Activated CD4-positive, alpha-beta T cell treated with anti-CD3 and anti-CD28 coated beads, Interleukin-2, amount 10 ng/mL, durations not matched to agents 7 days and 5 days (primary cell): Measurements from ENCODE around the gene IFI27. TPM values are rescaled to one million over a fixed set of nuclear protein-coding genes. Genes with fewer than 3 reads are reported as not detected.
A peak's percentile ranks its signal among the peaks of the same experiment; 100 is the strongest.
"Not testable (repeated sequence)": the region's sequence is repeated elsewhere in the genome, so short reads cannot be mapped to it uniquely, and the experiment has no call there.

Experiments used
- CTCF ChIA-PET: fragments of 350-600 bp; sonication (Branson Sonifier 250); formaldehyde crosslinking; loops from one replicate; lab custom pipeline; 2021; ENCODE audit warnings: antibody characterized with exemption; lab: Charles Lee
- POLR2A ChIA-PET: fragments of 350-600 bp; sonication (Branson Sonifier 250); formaldehyde crosslinking; loops from one replicate; lab custom pipeline; 2021; ENCODE audit warnings: antibody characterized with exemption; lab: Charles Lee
- DNase-seq: peaks from one replicate; pipeline ENCODE4 v3.0.0-alpha.2; 2020
- H3K27ac Mint-ChIP-seq: one replicate; pipeline ENCODE4 v1.8.0; 2021; ENCODE audit warnings: mild to moderate bottlenecking, moderate library complexity, mixed read lengths
- H3K27me3 Mint-ChIP-seq: one replicate; pipeline ENCODE4 v1.8.0; 2021; ENCODE audit warnings: mixed read lengths
- H3K36me3 Mint-ChIP-seq: one replicate; pipeline ENCODE4 v1.8.0; 2021; ENCODE audit warnings: low read depth, mixed read lengths
- H3K4me1 Mint-ChIP-seq: one replicate; pipeline ENCODE4 v1.8.0; 2021; ENCODE audit warnings: mixed read lengths
- H3K4me3 Mint-ChIP-seq: one replicate; pipeline ENCODE4 v1.8.0; 2021; ENCODE audit warnings: mild to moderate bottlenecking, moderate library complexity, mixed read lengths
- H3K9me3 Mint-ChIP-seq: one replicate; pipeline ENCODE4 v1.8.0; 2021; ENCODE audit warnings: mixed read lengths
- total RNA-seq, 2 experiments: library from RNA; stranded (reverse); gene quantifications; one replicate each; pipeline ENCODE4 v1.2.3, GENCODE V29; 2021

IFI27 gene
- total RNA-seq, 2 experiments from 2014 or later = 158 to 193 TPM

GRCh38 chr14:94145902-94146527 is 35.5 kb downstream of the IFI27 start:
- Mint-ChIP-seq H3K9me3 (peaks cover 3% of the 10 kb centered on the region), H3K4me3 (no peak overlapping the region), H3K27ac (no peak overlapping the region), H3K36me3 (no peaks in the 10 kb centered on the region), H3K4me1 (peaks cover 23% of the 10 kb centered on the region), H3K27me3 (peaks cover 29% of the 10 kb centered on the region)
- POLR2A ChIA-PET = interaction anchor here (0.6 kb wide), 1 partner anchor 9 kb away, joined by 3 read pairs; no protein-coding TSS in a partner anchor
- CTCF ChIA-PET = interaction anchor here (1.4 to 2.0 kb wide), 2 partner anchors 10 to 20 kb away, joined by 3 to 5 read pairs; no protein-coding TSS in a partner anchor
- DNase-seq = no peak

- H3K36me3 Mint-ChIP-seq = no peaks in the 10 kb centered on the region
Observed at GRCh38 chr14:94152676-94153075, 42.1 kb downstream of the IFI27 start.

GRCh38 chr14:94153750-94154342 is 43.3 kb downstream of the IFI27 start:
- POLR2A ChIA-PET = no interaction called here
- no peak overlapping the region for H3K4me3 Mint-ChIP-seq
- CTCF ChIA-PET = interaction anchor here (0.7 to 1.4 kb wide), 2 partner anchors 8 to 17 kb away, joined by 3 read pairs; no protein-coding TSS in a partner anchor
- no peaks in the 10 kb centered on the region for H3K9me3 Mint-ChIP-seq
- H3K27me3 Mint-ChIP-seq = peaks cover 23% of the 10 kb centered on the region
- no peak for DNase-seq
- H3K36me3 Mint-ChIP-seq = no peaks in the 10 kb centered on the region
- H3K4me1 Mint-ChIP-seq = peaks cover 15% of the 10 kb centered on the region
- no peak overlapping the region for H3K27ac Mint-ChIP-seq

More at GRCh38 chr14:94152676-94153075, 42.1 kb downstream of the IFI27 start:
- peaks cover 33% of the 10 kb centered on the region for H3K27me3 Mint-ChIP-seq
- no peak overlapping the region for H3K4me3 Mint-ChIP-seq
- CTCF ChIA-PET = interaction anchor here (0.8 to 1.4 kb wide), 4 partner anchors 9 to 213 kb away, joined by 3 to 4 read pairs (median 4); partner anchors contain the start of gene SERPINA10
- POLR2A ChIA-PET = no interaction called here
- H3K9me3 Mint-ChIP-seq = no peaks in the 10 kb centered on the region
- DNase-seq = no peak
- H3K4me1 Mint-ChIP-seq = peaks cover 4% of the 10 kb centered on the region
- no peak overlapping the region for H3K27ac Mint-ChIP-seq

- H3K4me1 Mint-ChIP-seq = peaks cover 36% of the 10 kb centered on the region
- DNase-seq, H3K27ac Mint-ChIP-seq, H3K4me3 Mint-ChIP-seq, POLR2A ChIA-PET, H3K27me3 Mint-ChIP-seq, H3K36me3 Mint-ChIP-seq, CTCF ChIA-PET, H3K9me3 Mint-ChIP-seq: not testable (repeated sequence)
Observed at GRCh38 chr14:94156143-94156542, 45.6 kb downstream of the IFI27 start.

GRCh38 chr14:94157197-94157596 is 46.7 kb downstream of the IFI27 start:
- H3K4me1 Mint-ChIP-seq = peaks cover 46% of the 10 kb centered on the region
- no peak overlapping the region for H3K4me3 Mint-ChIP-seq
- no peak for DNase-seq
- POLR2A ChIA-PET = interaction anchor here (0.7 kb wide), 1 partner anchor 52 kb away, joined by 4 read pairs; no protein-coding TSS in a partner anchor
- CTCF ChIA-PET = interaction anchor here (0.8 to 1.8 kb wide), 4 partner anchors 12 to 21 kb away, joined by 3 to 6 read pairs (median 4); no protein-coding TSS in a partner anchor
- H3K27me3 Mint-ChIP-seq = peaks cover 4% of the 10 kb centered on the region
- no peaks in the 10 kb centered on the region for H3K36me3 Mint-ChIP-seq
- H3K27ac Mint-ChIP-seq = no peak overlapping the region
- H3K9me3 Mint-ChIP-seq = no peaks in the 10 kb centered on the region

- H3K36me3 Mint-ChIP-seq = no peaks in the 10 kb centered on the region
- H3K4me1 Mint-ChIP-seq = peaks cover 53% of the 10 kb centered on the region
- H3K27me3 Mint-ChIP-seq = peaks cover 1% of the 10 kb centered on the region
- ChIA-PET CTCF (interaction anchor here (1.8 kb wide), 1 partner anchor 22 kb away, joined by 6 read pairs; no protein-coding TSS in a partner anchor), POLR2A (no interaction called here)
- no peaks in the 10 kb centered on the region for H3K9me3 Mint-ChIP-seq
- H3K4me3 Mint-ChIP-seq = peak overlapping the region; percentile 22
- H3K27ac Mint-ChIP-seq = peak overlapping the region; percentile 90
- DNase-seq = peak; percentile 68
Observed at GRCh38 chr14:94158239-94158883, 47.8 kb downstream of the IFI27 start.

- ChIA-PET CTCF (interaction anchor here (1.0 kb wide), 1 partner anchor 221 kb away, joined by 3 read pairs; no protein-coding TSS in a partner anchor), POLR2A (interaction anchor here (0.6 kb wide), 1 partner anchor 13 kb away, joined by 8 read pairs; no protein-coding TSS in a partner anchor)
- H3K27ac Mint-ChIP-seq = peak overlapping the region; percentile 77
- no peaks in the 10 kb centered on the region for H3K9me3 Mint-ChIP-seq
- peaks cover 69% of the 10 kb centered on the region for H3K4me1 Mint-ChIP-seq
- DNase-seq = no peak
- no peak overlapping the region for H3K4me3 Mint-ChIP-seq
- H3K27me3 Mint-ChIP-seq = peaks cover 1% of the 10 kb centered on the region
- H3K36me3 Mint-ChIP-seq = no peaks in the 10 kb centered on the region
Observed at GRCh38 chr14:94161058-94161457, 50.5 kb downstream of the IFI27 start.

GRCh38 chr14:94161981-94162380 is 51.4 kb downstream of the IFI27 start:
- ChIA-PET POLR2A (no interaction called here), CTCF (interaction anchor here (0.7 kb wide), 1 partner anchor 9 kb away, joined by 3 read pairs; no protein-coding TSS in a partner anchor)
- Mint-ChIP-seq H3K4me1 (peaks cover 69% of the 10 kb centered on the region), H3K4me3 (no peak overlapping the region), H3K9me3 (no peaks in the 10 kb centered on the region), H3K27ac (peak overlapping the region; percentile 57), H3K36me3 (no peaks in the 10 kb centered on the region), H3K27me3 (peaks cover 1% of the 10 kb centered on the region)
- DNase-seq = peak; percentile 30

GRCh38 chr14:94162466-94162865 is 51.9 kb downstream of the IFI27 start:
- H3K27me3 Mint-ChIP-seq = no peaks in the 10 kb centered on the region
- ChIA-PET CTCF (no interaction called here), POLR2A (no interaction called here)
- no peak for DNase-seq
- H3K4me3 Mint-ChIP-seq = no peak overlapping the region
- H3K4me1 Mint-ChIP-seq = peaks cover 67% of the 10 kb centered on the region
- no peaks in the 10 kb centered on the region for H3K9me3 Mint-ChIP-seq
- peak overlapping the region; percentile 57 for H3K27ac Mint-ChIP-seq
- H3K36me3 Mint-ChIP-seq = no peaks in the 10 kb centered on the region

GRCh38 chr14:94163796-94164195 is 53.3 kb downstream of the IFI27 start:
- no peak for DNase-seq
- ChIA-PET POLR2A (interaction anchor here (0.7 kb wide), 1 partner anchor 133 kb away, joined by 4 read pairs; no protein-coding TSS in a partner anchor), CTCF (no interaction called here)
- Mint-ChIP-seq H3K36me3 (no peaks in the 10 kb centered on the region), H3K27ac (no peak overlapping the region), H3K4me1 (peaks cover 54% of the 10 kb centered on the region), H3K9me3 (no peaks in the 10 kb centered on the region), H3K4me3 (no peak overlapping the region), H3K27me3 (no peaks in the 10 kb centered on the region)

GRCh38 chr14:94164685-94165431 is 54.3 kb downstream of the IFI27 start:
- peaks cover 45% of the 10 kb centered on the region for H3K4me1 Mint-ChIP-seq
- peaks cover 2% of the 10 kb centered on the region for H3K27me3 Mint-ChIP-seq
- H3K36me3 Mint-ChIP-seq = no peaks in the 10 kb centered on the region
- H3K27ac Mint-ChIP-seq = no peak overlapping the region
- DNase-seq = no peak
- H3K9me3 Mint-ChIP-seq = no peaks in the 10 kb centered on the region
- H3K4me3 Mint-ChIP-seq = no peak overlapping the region
- CTCF ChIA-PET = interaction anchor here (1.2 kb wide), 1 partner anchor 33 kb away, joined by 3 read pairs; no protein-coding TSS in a partner anchor
- POLR2A ChIA-PET = interaction anchor here (0.5 kb wide), 1 partner anchor 212 kb away, joined by 3 read pairs; no protein-coding TSS in a partner anchor

GRCh38 chr14:94165744-94166143 is 55.2 kb downstream of the IFI27 start:
- ChIA-PET CTCF (interaction anchor here (1.1 to 1.5 kb wide), 2 partner anchors 17 to 19 kb away, joined by 3 read pairs; no protein-coding TSS in a partner anchor), POLR2A (no interaction called here)
- H3K27me3 Mint-ChIP-seq = peaks cover 9% of the 10 kb centered on the region
- H3K36me3 Mint-ChIP-seq = no peaks in the 10 kb centered on the region
- peaks cover 37% of the 10 kb centered on the region for H3K4me1 Mint-ChIP-seq
- no peak overlapping the region for H3K27ac Mint-ChIP-seq
- no peaks in the 10 kb centered on the region for H3K9me3 Mint-ChIP-seq
- H3K4me3 Mint-ChIP-seq = no peak overlapping the region
- no peak for DNase-seq
